CD4-positive, alpha-beta T cell (primary cell): ENCODE results near the gene PLD6. TPM values are rescaled to one million over a fixed set of nuclear protein-coding genes. Genes with fewer than 3 reads are reported as not detected.

ENCODE experiments used
- ATAC-seq: fragments of 200-7000 bp; cut with Tn5 transposase; one replicate; pipeline ENCODE4 v1.10.0; 2022; ENCODE audit warnings: mild to moderate bottlenecking; ENCODE audit not compliant: poor library complexity
- CTCF ChIA-PET: fragments of 350-600 bp; sonication (Branson Sonifier 250); formaldehyde crosslinking; loops from one replicate; lab custom pipeline; 2021; ENCODE audit warnings: antibody characterized with exemption, inconsistent platforms; lab: Charles Lee
- POLR2A ChIA-PET: fragments of 350-600 bp; sonication (Branson Sonifier 250); formaldehyde crosslinking; loops from one replicate; lab custom pipeline; 2021; ENCODE audit warnings: antibody characterized with exemption, inconsistent platforms; lab: Charles Lee
- DNase-seq, 14 experiments: peaks; one replicate each; pipeline ENCODE4 v3.0.0-alpha.2; 2013 to 2020; ENCODE audit warnings: mixed read lengths in 2 of 14
- H3K27ac ChIP-seq, 2 donors: one replicate each; pipeline versions ENCODE4 v1.5.1 to v1.7.0; 2013; ENCODE audit warnings: low read length in 2 of 2, low read depth in 1 of 2, mild to moderate bottlenecking in 1 of 2
- H3K27me3 ChIP-seq, 2 experiments: 1 replicate in 1 of 2; 2 replicates in 1 of 2; pipeline versions ENCODE4 v1.6.1 to v1.7.0; 2013; ENCODE audit warnings: low read length in 2 of 2, control low read depth in 1 of 2, mild to moderate bottlenecking in 1 of 2, moderate library complexity in 1 of 2; ENCODE audit not compliant: insufficient read depth in 2 of 2, control insufficient read depth in 1 of 2
- H3K36me3 ChIP-seq: one replicate; pipeline ENCODE4 v1.6.1; 2013; ENCODE audit warnings: low read length, control low read depth; ENCODE audit not compliant: insufficient read depth
- H3K4me1 ChIP-seq: one replicate; pipeline ENCODE4 v1.6.1; 2013; ENCODE audit warnings: low read length, control low read depth; ENCODE audit not compliant: insufficient read depth
- H3K4me3 ChIP-seq: one replicate; pipeline ENCODE4 v1.5.1; 2013; ENCODE audit warnings: mild to moderate bottlenecking, low read length, moderate library complexity
- H3K9me3 ChIP-seq, 2 experiments: 1 replicate in 1 of 2; 2 replicates in 1 of 2; pipeline versions ENCODE4 v1.6.1 to v1.7.0; 2013; ENCODE audit warnings: low read length in 2 of 2, mild to moderate bottlenecking in 2 of 2, control low read depth in 1 of 2, moderate library complexity in 1 of 2; ENCODE audit not compliant: control insufficient read depth in 1 of 2, insufficient read depth in 1 of 2
- H3K27ac Mint-ChIP-seq: one replicate; pipeline ENCODE4 v1.8.0; 2020; ENCODE audit warnings: mixed read lengths
- H3K27me3 Mint-ChIP-seq: one replicate; pipeline ENCODE4 v1.8.0; 2021; ENCODE audit warnings: mixed read lengths
- H3K36me3 Mint-ChIP-seq: one replicate; pipeline ENCODE4 v1.8.0; 2021; ENCODE audit warnings: low read depth, mixed read lengths
- H3K4me1 Mint-ChIP-seq: one replicate; pipeline ENCODE4 v1.8.0; 2021; ENCODE audit warnings: low read depth, mixed read lengths
- H3K4me3 Mint-ChIP-seq: one replicate; pipeline ENCODE4 v1.8.0; 2020; ENCODE audit warnings: mild to moderate bottlenecking, mixed read lengths
- H3K9me3 Mint-ChIP-seq: one replicate; pipeline ENCODE4 v1.8.0; 2020; ENCODE audit warnings: mixed read lengths
- CTCF ChIP-seq: fragments of 200-600 bp; IDR thresholded peaks from one replicate; pipeline ENCODE4 v1.8.0; 2022; ENCODE audit warnings: antibody characterized with exemption, mild to moderate bottlenecking
- intact Hi-C, 2 experiments: fragments of 100-400 bp; cut with DNase I in 1 of 2; cut with micrococcal nuclease in 1 of 2; formaldehyde crosslinking; loops; one replicate each; pipeline versions ENCODE4 v1.15.1 to v1.9.0; 2023 to 2025; cut with DNase I, micrococcal nuclease
- total RNA-seq, 174 experiments: library from RNA in 2 of 174; stranded (reverse) in 2 of 174; gene quantifications; one replicate each; pipeline ENCODE4 v1.2.3 and lab custom pipeline; 2021 to 2026

The PLD6 gene
- total RNA-seq, 2 experiments from 2014 or later = 7.1 to 7.5 TPM

GRCh38 chr17:17175340-17175739 lies 30.8 kb downstream of the PLD6 start:
- DNase-seq = no peak
- Mint-ChIP-seq H3K9me3 (no peaks in the 10 kb centered on the region), H3K27me3 (no peaks in the 10 kb centered on the region), H3K4me1 (peaks cover 74% of the 10 kb centered on the region), H3K4me3 (no peak overlapping the region), H3K36me3 (peaks cover 82% of the 10 kb centered on the region), H3K27ac (peak overlapping the region; percentile 99)
- peaks cover 63% of the 10 kb centered on the region for H3K36me3 ChIP-seq
- no peak for TF ChIP-seq CTCF
- H3K9me3 ChIP-seq = no peaks in the 10 kb centered on the region
- CTCF ChIA-PET = interaction anchor here (0.8 to 1.4 kb wide), 2 partner anchors 10 to 35 kb away, joined by 3 to 4 read pairs; no protein-coding TSS in a partner anchor
- intact Hi-C loops = loop anchor here in 1 of 2 experiments (5.0 kb wide), 1 partner anchor 42 kb away; no protein-coding TSS in a partner anchor
- ATAC-seq = no peak
- POLR2A ChIA-PET = interaction anchor here (0.7 to 3.7 kb wide), 8 partner anchors 11 to 63 kb away, joined by 3 to 17 read pairs (median 7); partner anchors contain the start of genes FLCN and PLD6
- peak overlapping the region; percentile 60 to 77 for H3K27ac ChIP-seq
- H3K4me1 ChIP-seq = peaks cover 100% of the 10 kb centered on the region
- no peaks in the 10 kb centered on the region for H3K27me3 ChIP-seq
- H3K4me3 ChIP-seq = no peak overlapping the region

DNA sequence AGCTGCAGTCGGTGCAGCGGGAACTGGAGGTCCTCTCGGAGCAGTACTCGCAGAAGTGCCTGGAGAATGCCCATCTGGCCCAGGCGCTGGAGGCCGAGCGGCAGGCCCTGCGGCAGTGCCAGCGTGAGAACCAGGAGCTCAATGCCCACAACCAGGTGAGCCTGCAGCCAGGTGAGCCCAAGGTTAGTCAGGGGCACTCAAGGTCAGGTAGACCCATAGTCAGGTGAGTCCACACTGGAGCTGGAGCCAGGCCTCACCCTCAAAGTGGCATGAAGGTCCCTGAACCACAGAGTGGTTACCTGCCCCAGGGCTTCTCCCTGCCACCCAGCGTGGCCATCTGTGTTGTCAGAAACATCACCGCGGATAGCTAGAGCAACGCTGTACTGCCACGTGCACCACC lies 32.2 kb downstream of the PLD6 start:
- Mint-ChIP-seq H3K36me3 (peaks cover 75% of the 10 kb centered on the region), H3K9me3 (no peaks in the 10 kb centered on the region), H3K4me1 (peaks cover 71% of the 10 kb centered on the region), H3K27ac (peak overlapping the region; percentile 99), H3K4me3 (no peak overlapping the region), H3K27me3 (no peaks in the 10 kb centered on the region)
- no peaks in the 10 kb centered on the region for H3K27me3 ChIP-seq
- ATAC-seq (no peak), DNase-seq (no peak)
- no peaks in the 10 kb centered on the region for H3K9me3 ChIP-seq
- POLR2A ChIA-PET = interaction anchor here (0.9 to 2.9 kb wide), 2 partner anchors 12 to 18 kb away, joined by 3 to 10 read pairs; no protein-coding TSS in a partner anchor
- H3K4me3 ChIP-seq = no peak overlapping the region
- CTCF ChIA-PET = no interaction called here
- no peak for TF ChIP-seq CTCF
- H3K27ac ChIP-seq = peak overlapping the region in 1 of 2 donors; percentile 18
- H3K36me3 ChIP-seq = peaks cover 61% of the 10 kb centered on the region
- intact Hi-C loops = no loop called here
- peaks cover 91% of the 10 kb centered on the region for H3K4me1 ChIP-seq

GRCh38 chr17:17172990-17173389 lies 33.1 kb downstream of the PLD6 start:
- peaks cover 64% of the 10 kb centered on the region for H3K36me3 ChIP-seq
- Mint-ChIP-seq H3K9me3 (no peaks in the 10 kb centered on the region), H3K36me3 (peaks cover 78% of the 10 kb centered on the region), H3K4me1 (peaks cover 71% of the 10 kb centered on the region), H3K27ac (peak overlapping the region; percentile 99), H3K27me3 (no peaks in the 10 kb centered on the region), H3K4me3 (no peak overlapping the region)
- H3K4me1 ChIP-seq = peaks cover 85% of the 10 kb centered on the region
- DNase-seq (no peak), ATAC-seq (no peak)
- intact Hi-C loops = no loop called here
- ChIA-PET POLR2A (interaction anchor here (1.4 to 3.6 kb wide), 2 partner anchors 8 to 19 kb away, joined by 4 to 12 read pairs; no protein-coding TSS in a partner anchor), CTCF (interaction anchor here (1.4 kb wide), 1 partner anchor 31 kb away, joined by 4 read pairs; no protein-coding TSS in a partner anchor)
- no peaks in the 10 kb centered on the region for H3K27me3 ChIP-seq
- H3K4me3 ChIP-seq = no peak overlapping the region
- H3K9me3 ChIP-seq = no peaks in the 10 kb centered on the region
- no peak for TF ChIP-seq CTCF
- peak overlapping the region in 1 of 2 donors; percentile 18 for H3K27ac ChIP-seq
